DOHH2 (cell line): ENCODE data around the gene KCNQ1OT1.

Experiments used
- EZH2phosphoT487 ChIP-seq: fragments of 200-600 bp; sonication (generic); IDR thresholded peaks from 2 replicates; pipeline ENCODE4 v1.6.1; 2017; ENCODE audit warnings: borderline replicate concordance, mild to moderate bottlenecking, antibody characterized with exemption, low read length, moderate library complexity, mixed read lengths
- TF ChIP-seq, protein P1 (sequence below): fragments of 200-600 bp; sonication (generic); IDR thresholded peaks from one replicate; pipeline ENCODE4 v1.5.1; 2014; ENCODE audit warnings: antibody characterized with exemption, mild to moderate bottlenecking, low read depth, low read length; ENCODE audit not compliant: poor library complexity, severe bottlenecking

- TF ChIP-seq, protein P1, sequence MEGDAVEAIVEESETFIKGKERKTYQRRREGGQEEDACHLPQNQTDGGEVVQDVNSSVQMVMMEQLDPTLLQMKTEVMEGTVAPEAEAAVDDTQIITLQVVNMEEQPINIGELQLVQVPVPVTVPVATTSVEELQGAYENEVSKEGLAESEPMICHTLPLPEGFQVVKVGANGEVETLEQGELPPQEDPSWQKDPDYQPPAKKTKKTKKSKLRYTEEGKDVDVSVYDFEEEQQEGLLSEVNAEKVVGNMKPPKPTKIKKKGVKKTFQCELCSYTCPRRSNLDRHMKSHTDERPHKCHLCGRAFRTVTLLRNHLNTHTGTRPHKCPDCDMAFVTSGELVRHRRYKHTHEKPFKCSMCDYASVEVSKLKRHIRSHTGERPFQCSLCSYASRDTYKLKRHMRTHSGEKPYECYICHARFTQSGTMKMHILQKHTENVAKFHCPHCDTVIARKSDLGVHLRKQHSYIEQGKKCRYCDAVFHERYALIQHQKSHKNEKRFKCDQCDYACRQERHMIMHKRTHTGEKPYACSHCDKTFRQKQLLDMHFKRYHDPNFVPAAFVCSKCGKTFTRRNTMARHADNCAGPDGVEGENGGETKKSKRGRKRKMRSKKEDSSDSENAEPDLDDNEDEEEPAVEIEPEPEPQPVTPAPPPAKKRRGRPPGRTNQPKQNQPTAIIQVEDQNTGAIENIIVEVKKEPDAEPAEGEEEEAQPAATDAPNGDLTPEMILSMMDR: no peak
- no peak for TF ChIP-seq EZH2phosphoT487
Measured at GRCh38 chr11:2577991-2578928, 121.5 kb downstream of the KCNQ1OT1 start.
